H9 (cell line): ENCODE data around the gene KCNQ2. TPM values are rescaled to one million over a fixed set of nuclear protein-coding genes. Genes with fewer than 3 reads are reported as not detected.

Source experiments
- DNase-seq: peaks from one replicate; pipeline ENCODE4 v3.0.0-alpha.2; 2017
- H2AFZ ChIP-seq: one replicate; pipeline ENCODE4 v1.6.1; 2013; ENCODE audit warnings: mild to moderate bottlenecking, low read length, control low read depth, moderate library complexity
- H2AK5ac ChIP-seq: 2 replicates; pipeline ENCODE4 v1.6.1; 2013; ENCODE audit warnings: low read length, control low read depth, mixed read lengths; ENCODE audit not compliant: insufficient read length
- H2BK120ac ChIP-seq: one replicate; pipeline ENCODE4 v1.6.1; 2013; ENCODE audit warnings: low read depth, mild to moderate bottlenecking, low read length, control low read depth, inconsistent platforms; ENCODE audit not compliant: poor library complexity, severe bottlenecking
- H2BK12ac ChIP-seq: 2 replicates; pipeline ENCODE4 v1.6.1; 2013; ENCODE audit warnings: low read length, control low read depth, mixed read lengths, low read depth; ENCODE audit not compliant: insufficient read length
- H2BK15ac ChIP-seq: 2 replicates; pipeline ENCODE4 v1.6.1; 2013; ENCODE audit warnings: low read depth, low read length, control low read depth
- H2BK20ac ChIP-seq: one replicate; pipeline ENCODE4 v1.6.1; 2013; ENCODE audit warnings: low read depth, mild to moderate bottlenecking, low read length, control low read depth, inconsistent platforms; ENCODE audit not compliant: poor library complexity, severe bottlenecking
- H2BK5ac ChIP-seq: 2 replicates; pipeline ENCODE4 v1.6.1; 2013; ENCODE audit warnings: low read length, control low read depth, mixed read lengths; ENCODE audit not compliant: insufficient read length
- H3K14ac ChIP-seq: 2 replicates; pipeline ENCODE4 v1.6.1; 2013; ENCODE audit warnings: low read length, control low read depth; ENCODE audit not compliant: insufficient read depth
- H3K18ac ChIP-seq: 2 replicates; pipeline ENCODE4 v1.6.1; 2013; ENCODE audit warnings: low read depth, mild to moderate bottlenecking, mixed read lengths, low read length, control low read depth; ENCODE audit not compliant: insufficient read length
- H3K23ac ChIP-seq: 2 replicates; pipeline ENCODE4 v1.6.1; 2013; ENCODE audit warnings: low read length, control low read depth, mixed read lengths, low read depth; ENCODE audit not compliant: insufficient read length
- H3K23me2 ChIP-seq: 2 replicates; pipeline ENCODE4 v1.6.1; 2013; ENCODE audit warnings: low read depth, mild to moderate bottlenecking, mixed read lengths, low read length, control low read depth; ENCODE audit not compliant: insufficient read length, poor library complexity, severe bottlenecking
- H3K27ac ChIP-seq: 2 replicates; pipeline ENCODE4 v1.5.1; 2013; ENCODE audit warnings: low read length, control low read depth, mixed read lengths, low read depth; ENCODE audit not compliant: insufficient read length
- H3K27me3 ChIP-seq: 2 replicates; pipeline ENCODE4 v1.6.1; 2013; ENCODE audit warnings: low read length, control low read depth, inconsistent platforms; ENCODE audit not compliant: insufficient read depth
- H3K4ac ChIP-seq: 2 replicates; pipeline ENCODE4 v1.6.1; 2013; ENCODE audit warnings: low read depth, mild to moderate bottlenecking, control low read depth, inconsistent platforms, low read length, moderate library complexity
- H3K4me1 ChIP-seq: 2 replicates; pipeline ENCODE4 v1.6.1; 2013; ENCODE audit warnings: low read length, control low read depth, inconsistent platforms; ENCODE audit not compliant: insufficient read depth
- H3K4me2 ChIP-seq: 2 replicates; pipeline ENCODE4 v1.6.1; 2013; ENCODE audit warnings: low read length, control low read depth, mixed read lengths; ENCODE audit not compliant: insufficient read length, insufficient read depth
- H3K56ac ChIP-seq: 2 replicates; pipeline ENCODE4 v1.6.1; 2013; ENCODE audit warnings: low read depth, mild to moderate bottlenecking, mixed read lengths, low read length, control low read depth; ENCODE audit not compliant: insufficient read length
- H3K79me1 ChIP-seq: 2 replicates; pipeline ENCODE4 v1.6.1; 2013; ENCODE audit warnings: low read depth, mild to moderate bottlenecking, moderate library complexity, low read length, control low read depth, inconsistent platforms; ENCODE audit not compliant: insufficient read depth, poor library complexity, severe bottlenecking
- H3K79me2 ChIP-seq: 2 replicates; pipeline ENCODE4 v1.6.1; 2013; ENCODE audit warnings: low read length, control low read depth, inconsistent platforms; ENCODE audit not compliant: insufficient read depth
- H3K9ac ChIP-seq: 2 replicates; pipeline ENCODE4 v1.6.1; 2013; ENCODE audit warnings: low read length, control low read depth, mixed read lengths; ENCODE audit not compliant: insufficient read length; ENCODE audit errors: extremely low read depth
- H3K9me3 ChIP-seq: one replicate; pipeline ENCODE4 v1.6.1; 2013; ENCODE audit warnings: low read depth, low read length, inconsistent platforms; ENCODE audit not compliant: control insufficient read depth
- H3T11ph ChIP-seq: one replicate; pipeline ENCODE4 v1.6.1; 2013; ENCODE audit warnings: mild to moderate bottlenecking, low read length, control low read depth, inconsistent platforms
- H4K20me1 ChIP-seq: one replicate; pipeline ENCODE4 v1.6.1; 2013; ENCODE audit not compliant: control insufficient read depth, insufficient read length, insufficient read depth
- H4K5ac ChIP-seq: 2 replicates; pipeline ENCODE4 v1.6.1; 2013; ENCODE audit warnings: low read depth, mild to moderate bottlenecking, mixed read lengths, low read length, control low read depth; ENCODE audit not compliant: insufficient read length
- H4K8ac ChIP-seq: replicated peaks from 2 replicates; pipeline ENCODE4 v1.6.1; 2013; ENCODE audit warnings: low read length, control low read depth, mixed read lengths, low read depth; ENCODE audit not compliant: insufficient read length
- H4K91ac ChIP-seq: 2 replicates; pipeline ENCODE4 v1.6.1; 2013; ENCODE audit warnings: low read depth, mild to moderate bottlenecking, moderate library complexity, mixed read lengths, low read length, control low read depth; ENCODE audit not compliant: insufficient read length
- H3K27ac Mint-ChIP-seq, 3 experiments: 2 replicates in 2 of 3; 3 replicates in 1 of 3; pipeline ENCODE4 v1.8.0; 2020 to 2021; ENCODE audit warnings: mixed read lengths in 3 of 3, mild to moderate bottlenecking in 1 of 3, moderate library complexity in 1 of 3
- H3K27me3 Mint-ChIP-seq: 2 replicates; pipeline ENCODE4 v1.8.0; 2021; ENCODE audit warnings: low read depth, mild to moderate bottlenecking, moderate library complexity, mixed read lengths
- H3K36me3 Mint-ChIP-seq, 3 experiments: 2 replicates in 2 of 3; 3 replicates in 1 of 3; pipeline ENCODE4 v1.8.0; 2020 to 2021; ENCODE audit warnings: low read depth in 3 of 3, mixed read lengths in 3 of 3; ENCODE audit not compliant: insufficient read depth in 1 of 3
- H3K4me1 Mint-ChIP-seq, 2 experiments: 2 replicates each; pipeline ENCODE4 v1.8.0; 2020; ENCODE audit warnings: mixed read lengths in 2 of 2
- H3K4me3 Mint-ChIP-seq, 2 experiments: 2 replicates in 1 of 2; 3 replicates in 1 of 2; pipeline ENCODE4 v1.8.0; 2020 to 2021; ENCODE audit warnings: mild to moderate bottlenecking in 2 of 2, mixed read lengths in 2 of 2, moderate library complexity in 1 of 2
- H3K9me3 Mint-ChIP-seq, 2 experiments: 2 replicates in 1 of 2; 3 replicates in 1 of 2; pipeline ENCODE4 v1.8.0; 2020; ENCODE audit warnings: mild to moderate bottlenecking in 2 of 2, mixed read lengths in 2 of 2, moderate library complexity in 1 of 2
- WGBS: extraction: QIAGEN DNeasy Blood & Tissue Kit; methylation state at CpG from one replicate; pipeline ENCODE4 v1.1.7; 2013; ENCODE audit warnings: missing lambda C conversion rate, low lambda C conversion rate, mixed read lengths; ENCODE audit not compliant: insufficient read length; ENCODE audit errors: extremely low coverage; 5-methylcytosine and 5-hydroxymethylcytosine counted together
- total RNA-seq: library from RNA; stranded (reverse); gene quantifications from 2 replicates; pipeline ENCODE4 v1.2.1, GENCODE V29; 2021
- TF ChIP-seq, protein P1 (sequence below): fragments of 200-600 bp; sonication (generic); conservative IDR thresholded peaks from 3 replicates; pipeline ENCODE4 v1.8.0; 2021; ENCODE audit warnings: antibody characterized with exemption, mild to moderate bottlenecking

KCNQ2 gene
- total RNA-seq, 1 experiment from 2014 or later: 69.2 TPM

DNA sequence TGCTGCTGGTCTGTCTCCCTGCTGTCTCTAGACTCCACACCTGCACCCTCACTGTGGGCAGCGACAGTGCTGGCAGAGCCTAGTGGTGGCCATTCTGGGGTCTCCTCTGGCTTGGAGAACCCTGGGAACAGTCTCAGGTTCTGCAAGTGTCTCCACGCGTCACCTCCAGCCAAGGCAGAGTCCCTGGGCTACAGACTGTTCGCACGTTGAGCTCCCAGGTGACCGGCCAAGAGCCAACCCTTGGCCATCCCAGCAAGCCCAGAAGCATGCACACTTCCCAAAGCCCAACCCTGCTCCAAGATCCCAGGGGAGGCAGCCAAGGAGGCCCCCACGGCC lies 21.6 kb upstream of the KCNQ2 start:
- Mint-ChIP-seq H3K9me3 (peaks cover 2 to 11% of the 10 kb centered on the region in 2 experiments; a peak in 3 of 5 replicates), H3K27ac (no peak overlapping the region), H3K4me3 (no peak overlapping the region), H3K4me1 (peaks cover 4 to 10% of the 10 kb centered on the region in 2 experiments; a peak in 3 of 4 replicates), H3K27me3 (peaks cover 51% of the 10 kb centered on the region), H3K36me3 (peaks cover 15 to 24% (median 15%) of the 10 kb centered on the region in 3 experiments; a peak in 6 of 7 replicates)
- no peak overlapping the region for H2BK12ac ChIP-seq
- H2BK15ac ChIP-seq: no peak overlapping the region
- H2BK20ac ChIP-seq: no peak overlapping the region
- no peak overlapping the region for H3K4ac ChIP-seq
- H4K5ac ChIP-seq: no peak overlapping the region
- no peak for DNase-seq
- H2AFZ ChIP-seq: no peak overlapping the region
- H3K14ac ChIP-seq: no peak overlapping the region; the same call in 1 of the 2 replicates
- no peak overlapping the region for H4K91ac ChIP-seq
- H3T11ph ChIP-seq: no peak overlapping the region
- peaks cover 5% of the 10 kb centered on the region for H3K23me2 ChIP-seq
- H3K27me3 ChIP-seq: peaks cover 4% of the 10 kb centered on the region; the same call in 1 of the 2 replicates
- H3K79me1 ChIP-seq: no peaks in the 10 kb centered on the region
- no peak overlapping the region for H3K9ac ChIP-seq
- no peak overlapping the region for H4K8ac ChIP-seq
- no peak overlapping the region for H2BK120ac ChIP-seq
- no peaks in the 10 kb centered on the region for H3K4me1 ChIP-seq
- no peaks in the 10 kb centered on the region for H3K9me3 ChIP-seq
- H3K18ac ChIP-seq: no peak overlapping the region
- TF ChIP-seq, protein P1, sequence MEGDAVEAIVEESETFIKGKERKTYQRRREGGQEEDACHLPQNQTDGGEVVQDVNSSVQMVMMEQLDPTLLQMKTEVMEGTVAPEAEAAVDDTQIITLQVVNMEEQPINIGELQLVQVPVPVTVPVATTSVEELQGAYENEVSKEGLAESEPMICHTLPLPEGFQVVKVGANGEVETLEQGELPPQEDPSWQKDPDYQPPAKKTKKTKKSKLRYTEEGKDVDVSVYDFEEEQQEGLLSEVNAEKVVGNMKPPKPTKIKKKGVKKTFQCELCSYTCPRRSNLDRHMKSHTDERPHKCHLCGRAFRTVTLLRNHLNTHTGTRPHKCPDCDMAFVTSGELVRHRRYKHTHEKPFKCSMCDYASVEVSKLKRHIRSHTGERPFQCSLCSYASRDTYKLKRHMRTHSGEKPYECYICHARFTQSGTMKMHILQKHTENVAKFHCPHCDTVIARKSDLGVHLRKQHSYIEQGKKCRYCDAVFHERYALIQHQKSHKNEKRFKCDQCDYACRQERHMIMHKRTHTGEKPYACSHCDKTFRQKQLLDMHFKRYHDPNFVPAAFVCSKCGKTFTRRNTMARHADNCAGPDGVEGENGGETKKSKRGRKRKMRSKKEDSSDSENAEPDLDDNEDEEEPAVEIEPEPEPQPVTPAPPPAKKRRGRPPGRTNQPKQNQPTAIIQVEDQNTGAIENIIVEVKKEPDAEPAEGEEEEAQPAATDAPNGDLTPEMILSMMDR: no peak
- no peak overlapping the region for H3K27ac ChIP-seq
- no peaks in the 10 kb centered on the region for H4K20me1 ChIP-seq
- no peak overlapping the region for H3K56ac ChIP-seq
- H3K79me2 ChIP-seq: no peaks in the 10 kb centered on the region
- H3K4me2 ChIP-seq: no peak overlapping the region
- H3K23ac ChIP-seq: no peak overlapping the region
- no peak overlapping the region for H2AK5ac ChIP-seq
- no CpG with 5 or more reads among the region's 7 CpGs for WGBS
- no peak overlapping the region for H2BK5ac ChIP-seq
